IPS DF 6.9 (cell line): ENCODE measurements around the gene NSUN4.

Experiments
- DNase-seq: peaks from one replicate; pipeline ENCODE4 v3.0.0-alpha.2; 2013; ENCODE audit warnings: low read depth, low spot score
- H3K27ac ChIP-seq: one replicate; pipeline ENCODE4 v1.5.1; 2013; ENCODE audit warnings: low read length, control low read depth
- H3K27me3 ChIP-seq: 2 replicates; pipeline ENCODE4 v1.6.1; 2013; ENCODE audit warnings: mild to moderate bottlenecking, low read length; ENCODE audit not compliant: control insufficient read depth, insufficient read depth
- H3K36me3 ChIP-seq: 2 replicates; pipeline ENCODE4 v1.6.1; 2013; ENCODE audit warnings: low read length; ENCODE audit not compliant: control insufficient read depth, insufficient read depth
- H3K4me1 ChIP-seq: 2 replicates; pipeline ENCODE4 v1.6.1; 2013; ENCODE audit warnings: low read length; ENCODE audit not compliant: control insufficient read depth, insufficient read depth
- H3K4me3 ChIP-seq: 2 replicates; pipeline ENCODE4 v1.5.1; 2013; ENCODE audit warnings: mild to moderate bottlenecking, low read length
- H3K9me3 ChIP-seq: 2 replicates; pipeline ENCODE4 v1.6.1; 2013; ENCODE audit warnings: low read length, inconsistent platforms; ENCODE audit not compliant: control insufficient read depth, insufficient read depth
- WGBS: extraction: QIAGEN DNeasy Blood & Tissue Kit; methylation state at CpG from one replicate; pipeline ENCODE4 v1.1.7; 2013; ENCODE audit warnings: mixed read lengths, missing lambda C conversion rate; ENCODE audit not compliant: insufficient read length, insufficient coverage; 5-methylcytosine and 5-hydroxymethylcytosine counted together

Gene NSUN4

GRCh38 chr1:46394872-46395465 lies 54.4 kb downstream of the NSUN4 start:
- no peak for DNase-seq
- Histone ChIP-seq H3K4me3 (peak overlapping the region; percentile 55; the same call in 1 of the 2 replicates), H3K27ac (no peak overlapping the region), H3K4me1 (peaks cover 4% of the 10 kb centered on the region; the same call in 1 of the 2 replicates), H3K27me3 (no peaks in the 10 kb centered on the region), H3K9me3 (peaks cover 2% of the 10 kb centered on the region), H3K36me3 (no peaks in the 10 kb centered on the region)
- no CpG with 5 or more reads among the region's 17 CpGs for WGBS

- no peak overlapping the region for H3K4me3 ChIP-seq
- H3K9me3 ChIP-seq, result peaks cover 2% of the 10 kb centered on the region
- peaks cover 12% of the 10 kb centered on the region for H3K4me1 ChIP-seq
- H3K36me3 ChIP-seq, result no peaks in the 10 kb centered on the region
- no peak overlapping the region for H3K27ac ChIP-seq
- no CpG with 5 or more reads among the region's 10 CpGs for WGBS
- no peaks in the 10 kb centered on the region for H3K27me3 ChIP-seq
- DNase-seq, result no peak
Measured at GRCh38 chr1:46396441-46397398, 56.1 kb downstream of the NSUN4 start.

- H3K27me3 ChIP-seq, result no peaks in the 10 kb centered on the region
- no peaks in the 10 kb centered on the region for H3K9me3 ChIP-seq
- no peaks in the 10 kb centered on the region for H3K36me3 ChIP-seq
- H3K27ac ChIP-seq, result no peak overlapping the region
- H3K4me1 ChIP-seq, result peaks cover 13% of the 10 kb centered on the region
- DNase-seq, result no peak
- H3K4me3 ChIP-seq, result no peak overlapping the region
- WGBS, result no CpG with 5 or more reads among the region's 9 CpGs
Measured at GRCh38 chr1:46399307-46399706, 58.7 kb downstream of the NSUN4 start.

- Histone ChIP-seq H3K27ac (no peak overlapping the region), H3K27me3 (no peaks in the 10 kb centered on the region), H3K4me3 (no peak overlapping the region), H3K36me3 (no peaks in the 10 kb centered on the region), H3K4me1 (peaks cover 11% of the 10 kb centered on the region), H3K9me3 (no peaks in the 10 kb centered on the region)
- no CpG with 5 or more reads among the region's 4 CpGs for WGBS
- DNase-seq, result no peak
Measured at GRCh38 chr1:46400421-46400820, 59.8 kb downstream of the NSUN4 start.

- no peaks in the 10 kb centered on the region for H3K27me3 ChIP-seq
- H3K4me1 ChIP-seq, result peaks cover 14% of the 10 kb centered on the region
- no peaks in the 10 kb centered on the region for H3K9me3 ChIP-seq
- H3K4me3 ChIP-seq, result no peak overlapping the region
- no CpG with 5 or more reads among the region's 6 CpGs for WGBS
- no peak overlapping the region for H3K27ac ChIP-seq
- no peaks in the 10 kb centered on the region for H3K36me3 ChIP-seq
- DNase-seq, result no peak
Measured at GRCh38 chr1:46401154-46401913, 60.7 kb downstream of the NSUN4 start.

DNA sequence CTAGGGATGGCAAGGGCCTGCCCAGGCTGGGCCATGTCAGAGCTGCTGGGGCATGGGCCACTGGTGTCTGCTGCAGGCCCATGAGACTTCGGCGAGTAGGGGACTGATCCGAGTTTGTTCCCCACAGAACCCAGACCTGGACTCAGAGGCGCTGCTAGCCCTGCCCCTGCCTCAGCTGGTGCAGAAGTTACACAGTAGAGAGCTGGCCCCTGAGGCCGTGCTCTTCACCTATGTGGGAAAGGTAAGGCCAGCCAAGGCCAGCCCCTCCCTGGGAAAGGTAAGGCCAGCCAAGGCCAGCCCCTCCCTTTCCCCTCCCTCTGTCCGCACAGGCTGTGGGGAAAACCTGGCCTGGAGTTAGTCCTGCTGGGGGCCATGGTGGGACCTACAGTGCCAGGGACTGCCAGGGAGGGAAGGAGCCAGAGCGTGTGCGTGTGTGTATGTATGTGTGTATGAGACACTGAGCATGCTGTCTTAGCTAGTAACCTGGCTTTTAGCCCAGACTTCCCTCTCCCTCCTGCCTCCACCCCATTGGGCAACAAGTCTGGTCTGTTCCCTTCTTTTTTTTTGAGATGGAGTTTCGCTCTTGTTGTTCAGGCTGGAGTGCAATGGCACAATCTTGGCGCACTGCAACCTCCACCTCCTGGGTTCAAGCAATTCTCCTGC lies 61.5 kb downstream of the NSUN4 start:
- no peak for DNase-seq
- no peak overlapping the region for H3K27ac ChIP-seq
- no CpG with 5 or more reads among the region's 10 CpGs for WGBS

DNA sequence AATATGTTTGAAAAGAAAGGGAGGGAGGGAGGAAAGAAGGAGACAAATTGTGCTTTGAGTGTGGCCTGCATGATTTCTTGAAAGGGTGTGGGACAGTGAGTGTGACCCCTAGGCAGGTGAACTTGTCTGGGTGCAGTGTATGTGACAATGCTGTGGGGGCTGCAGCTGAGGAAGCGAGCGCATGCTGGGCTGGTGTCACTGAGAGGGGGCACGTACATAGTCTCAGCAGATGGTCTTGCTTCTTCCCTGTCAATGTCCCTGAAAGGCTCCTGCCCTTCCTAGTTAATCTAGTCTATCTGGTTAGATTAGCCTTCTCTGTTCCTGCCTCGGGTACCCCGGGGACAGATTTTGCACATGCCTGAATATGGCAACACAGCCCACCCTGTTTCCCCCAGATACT lies 63.3 kb downstream of the NSUN4 start:
- Histone ChIP-seq H3K27me3 (no peaks in the 10 kb centered on the region), H3K4me1 (peaks cover 16% of the 10 kb centered on the region), H3K27ac (no peak overlapping the region), H3K36me3 (no peaks in the 10 kb centered on the region), H3K4me3 (no peak overlapping the region), H3K9me3 (no peaks in the 10 kb centered on the region)
- no CpG with 5 or more reads among the region's 5 CpGs for WGBS
- no peak for DNase-seq

More for the DNA sequence above, 61.5 kb downstream of the NSUN4 start:
- H3K4me1 ChIP-seq, result peaks cover 16% of the 10 kb centered on the region
- no peaks in the 10 kb centered on the region for H3K9me3 ChIP-seq
- H3K27me3 ChIP-seq, result no peaks in the 10 kb centered on the region
- H3K36me3 ChIP-seq, result no peaks in the 10 kb centered on the region
- H3K4me3 ChIP-seq, result no peak overlapping the region

GRCh38 chr1:46404482-46405196 lies 64.0 kb downstream of the NSUN4 start:
- no peaks in the 10 kb centered on the region for H3K9me3 ChIP-seq
- WGBS, result no CpG with 5 or more reads among the region's 7 CpGs
- DNase-seq, result no peak
- peaks cover 16% of the 10 kb centered on the region for H3K4me1 ChIP-seq
- no peak overlapping the region for H3K27ac ChIP-seq
- H3K36me3 ChIP-seq, result no peaks in the 10 kb centered on the region
- H3K27me3 ChIP-seq, result no peaks in the 10 kb centered on the region
- H3K4me3 ChIP-seq, result no peak overlapping the region

DNA sequence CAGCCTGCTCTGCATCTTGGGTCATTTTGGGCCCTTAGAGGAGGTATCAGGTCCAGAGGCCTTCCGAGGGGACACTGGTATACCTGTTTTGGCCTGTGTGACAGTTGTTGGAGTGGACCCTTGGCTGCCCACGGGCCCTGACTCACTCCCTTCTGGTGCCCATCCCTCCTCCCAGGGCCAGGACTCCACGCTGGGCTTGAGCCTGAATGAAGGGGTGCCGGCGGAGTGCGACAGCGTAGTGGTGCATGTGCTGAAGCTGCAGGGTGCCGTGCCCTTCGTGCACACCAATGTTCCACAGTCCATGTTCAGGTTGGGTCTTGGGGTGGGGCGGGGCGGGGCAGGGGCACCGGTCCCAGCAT lies 64.6 kb downstream of the NSUN4 start:
- H3K4me1 ChIP-seq, result peaks cover 15% of the 10 kb centered on the region
- H3K36me3 ChIP-seq, result no peaks in the 10 kb centered on the region
- WGBS, result no CpG with 5 or more reads among the region's 12 CpGs
- no peak overlapping the region for H3K4me3 ChIP-seq
- DNase-seq, result no peak
- no peak overlapping the region for H3K27ac ChIP-seq
- H3K9me3 ChIP-seq, result no peaks in the 10 kb centered on the region
- H3K27me3 ChIP-seq, result no peaks in the 10 kb centered on the region
